Measurements from ENCODE around the gene WLS. TPM values are rescaled to one million over a fixed set of nuclear protein-coding genes. Genes with fewer than 3 reads are reported as not detected.

The WLS gene
- total RNA-seq, 6 experiments from 2014 or later = 9.3 to 36.0 (median 25.8) TPM

DNA sequence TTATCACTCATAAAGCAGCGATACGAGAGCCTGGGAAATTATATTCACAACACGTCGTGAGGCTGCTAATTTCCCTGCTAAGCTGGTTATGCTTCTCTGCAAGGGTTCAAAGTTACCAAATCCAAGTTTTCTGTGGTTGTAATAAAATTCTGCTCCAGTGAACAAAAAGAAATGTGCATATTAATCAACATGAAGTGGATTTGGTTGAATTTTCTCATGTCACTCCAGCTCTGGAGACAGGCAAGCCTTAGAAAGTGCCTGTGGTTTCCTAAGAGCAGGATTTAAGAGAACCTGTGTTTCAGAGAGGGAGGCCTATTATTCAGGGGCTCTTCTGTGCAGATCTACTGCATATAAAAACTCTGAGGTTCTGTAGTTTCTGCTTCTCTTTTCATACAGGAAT, 87.5 kb downstream of the WLS start:
- Histone ChIP-seq H3K9me3 (no peaks in the 10 kb centered on the region), H3K27ac (peak overlapping the region; percentile 30 to 84 (median 76)), H3K4me1 (peaks cover 0 to 24% (median 15%) of the 10 kb centered on the region in 4 donors), H3K27me3 (no peaks in the 10 kb centered on the region), H3K4me3 (no peak overlapping the region), H3K36me3 (peaks cover 0 to under 1% (median 0%) of the 10 kb centered on the region in 4 donors)
- no peak for DNase-seq
- 87% methylated on average over 4 of the region's 4 CpGs for WGBS (ENCODE audit: insufficient coverage, low coverage, low lambda C conversion rate, missing lambda C conversion rate)
- no peak for ATAC-seq
- intact Hi-C loops (cut with DNase I) = no loop called here
- no peak for TF ChIP-seq POLR2A (IDR thresholded peaks at IDR 0.05)
- TF ChIP-seq, protein P1, sequence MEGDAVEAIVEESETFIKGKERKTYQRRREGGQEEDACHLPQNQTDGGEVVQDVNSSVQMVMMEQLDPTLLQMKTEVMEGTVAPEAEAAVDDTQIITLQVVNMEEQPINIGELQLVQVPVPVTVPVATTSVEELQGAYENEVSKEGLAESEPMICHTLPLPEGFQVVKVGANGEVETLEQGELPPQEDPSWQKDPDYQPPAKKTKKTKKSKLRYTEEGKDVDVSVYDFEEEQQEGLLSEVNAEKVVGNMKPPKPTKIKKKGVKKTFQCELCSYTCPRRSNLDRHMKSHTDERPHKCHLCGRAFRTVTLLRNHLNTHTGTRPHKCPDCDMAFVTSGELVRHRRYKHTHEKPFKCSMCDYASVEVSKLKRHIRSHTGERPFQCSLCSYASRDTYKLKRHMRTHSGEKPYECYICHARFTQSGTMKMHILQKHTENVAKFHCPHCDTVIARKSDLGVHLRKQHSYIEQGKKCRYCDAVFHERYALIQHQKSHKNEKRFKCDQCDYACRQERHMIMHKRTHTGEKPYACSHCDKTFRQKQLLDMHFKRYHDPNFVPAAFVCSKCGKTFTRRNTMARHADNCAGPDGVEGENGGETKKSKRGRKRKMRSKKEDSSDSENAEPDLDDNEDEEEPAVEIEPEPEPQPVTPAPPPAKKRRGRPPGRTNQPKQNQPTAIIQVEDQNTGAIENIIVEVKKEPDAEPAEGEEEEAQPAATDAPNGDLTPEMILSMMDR (IDR thresholded peaks at IDR 0.05) = no peak

DNA sequence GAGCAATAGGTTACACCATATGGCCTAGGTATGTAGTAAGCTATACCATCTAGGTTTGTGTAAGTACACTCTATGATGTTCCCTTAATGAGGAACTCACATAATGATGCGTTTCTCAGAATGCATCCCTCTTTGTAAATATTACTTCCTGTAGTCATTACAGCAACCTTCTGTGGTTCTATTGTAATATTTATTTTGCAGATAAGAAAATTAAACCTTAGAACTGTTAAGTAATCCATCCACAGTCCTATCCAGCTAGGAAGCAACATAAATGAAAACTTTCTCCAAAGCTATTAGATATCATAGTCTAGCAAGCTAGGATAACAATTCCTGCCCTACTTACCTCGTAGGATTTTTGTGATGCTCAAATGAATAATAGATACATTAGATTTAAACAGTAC, 88.7 kb downstream of the WLS start:
- WGBS (ENCODE audit: insufficient coverage, low coverage, low lambda C conversion rate, missing lambda C conversion rate) = 23% methylated on average over 2 of the region's 2 CpGs
- TF ChIP-seq, protein P1 (IDR thresholded peaks at IDR 0.05) = no peak
- TF ChIP-seq POLR2A (IDR thresholded peaks at IDR 0.05) = no peak
- Histone ChIP-seq H3K36me3 (no peaks in the 10 kb centered on the region), H3K27me3 (no peaks in the 10 kb centered on the region), H3K4me3 (no peak overlapping the region), H3K9me3 (no peaks in the 10 kb centered on the region), H3K27ac (peak overlapping the region; percentile 7 to 84 (median 76)), H3K4me1 (peaks cover 0 to 24% (median 15%) of the 10 kb centered on the region in 4 donors)
- no peak for DNase-seq
- intact Hi-C loops (cut with DNase I) = no loop called here
- peak; percentile 65 to 76 (median 66) for ATAC-seq

- TF ChIP-seq POLR2A (IDR thresholded peaks at IDR 0.05) = no peak
- TF ChIP-seq, protein P1 (IDR thresholded peaks at IDR 0.05) = no peak
- Histone ChIP-seq H3K4me3 (no peak overlapping the region), H3K27ac (no peak overlapping the region), H3K27me3 (no peaks in the 10 kb centered on the region), H3K4me1 (peaks cover 0 to 24% (median 15%) of the 10 kb centered on the region in 4 donors), H3K9me3 (no peaks in the 10 kb centered on the region), H3K36me3 (no peaks in the 10 kb centered on the region)
- ATAC-seq = no peak
- 85% methylated on average over 3 of the region's 3 CpGs for WGBS (ENCODE audit: insufficient coverage, low coverage, low lambda C conversion rate, missing lambda C conversion rate)
- DNase-seq = no peak
- intact Hi-C loops (cut with DNase I) = no loop called here
These were observed 89.9 kb downstream of the WLS start for GRCh38 chr1:68142461-68142860.

- H3K27ac ChIP-seq = peak overlapping the region in 1 of 3 donors; percentile 10
- H3K4me1 ChIP-seq = peaks cover 0 to 24% (median 15%) of the 10 kb centered on the region in 4 donors
- TF ChIP-seq, protein P1 (IDR thresholded peaks at IDR 0.05) = no peak
- no peak for TF ChIP-seq POLR2A (IDR thresholded peaks at IDR 0.05)
- intact Hi-C loops (cut with DNase I) = no loop called here
- WGBS (ENCODE audit: insufficient coverage, low coverage, low lambda C conversion rate, missing lambda C conversion rate) = 79% methylated on average over 4 of the region's 5 CpGs
- H3K36me3 ChIP-seq = no peaks in the 10 kb centered on the region
- no peaks in the 10 kb centered on the region for H3K27me3 ChIP-seq
- ATAC-seq (no peak), DNase-seq (no peak)
- no peaks in the 10 kb centered on the region for H3K9me3 ChIP-seq
- H3K4me3 ChIP-seq = no peak overlapping the region
These were observed 90.3 kb downstream of the WLS start for GRCh38 chr1:68142036-68142435.
